Femur (tissue), 1 donor: ENCODE results near the gene CRHR2.

ENCODE experiments used
- DNase-seq: peaks from one replicate; pipeline ENCODE4 v3.0.0-alpha.2; 2017

CRHR2 gene

GRCh38 chr7:30674876-30675275 lies 7.4 kb downstream of the CRHR2 start:
- DNase-seq = no peak

- no peak for DNase-seq
Measured at GRCh38 chr7:30674420-30674819, 7.8 kb downstream of the CRHR2 start.

GRCh38 chr7:30671793-30672465 lies 10.3 kb downstream of the CRHR2 start:
- DNase-seq = peak; percentile 70

- DNase-seq = no peak
Measured at GRCh38 chr7:30668102-30668501, 14.2 kb downstream of the CRHR2 start.

GRCh38 chr7:30667172-30667571 lies 15.1 kb downstream of the CRHR2 start:
- no peak for DNase-seq

- DNase-seq = no peak
Measured at GRCh38 chr7:30665449-30665848, 16.8 kb downstream of the CRHR2 start.

GRCh38 chr7:30665043-30665442 lies 17.2 kb downstream of the CRHR2 start:
- DNase-seq = no peak

- DNase-seq = no peak
Measured at GRCh38 chr7:30664184-30664885, 17.9 kb downstream of the CRHR2 start.

GRCh38 chr7:30663414-30663813 lies 18.8 kb downstream of the CRHR2 start:
- no peak for DNase-seq

- no peak for DNase-seq
Measured at GRCh38 chr7:30662431-30662939, 19.8 kb downstream of the CRHR2 start.

- DNase-seq = no peak
Measured at GRCh38 chr7:30661926-30662325, 20.3 kb downstream of the CRHR2 start.

GRCh38 chr7:30660331-30661255 lies 21.7 kb downstream of the CRHR2 start:
- DNase-seq = no peak

- DNase-seq = no peak
Measured at GRCh38 chr7:30659312-30659711, 22.9 kb downstream of the CRHR2 start.

GRCh38 chr7:30658479-30659074 lies 23.7 kb downstream of the CRHR2 start:
- no peak for DNase-seq

- no peak for DNase-seq
Measured at GRCh38 chr7:30657131-30657530, 25.1 kb downstream of the CRHR2 start.

- no peak for DNase-seq
Measured at GRCh38 chr7:30656006-30656957, 26.0 kb downstream of the CRHR2 start.

GRCh38 chr7:30655096-30655970 lies 26.9 kb downstream of the CRHR2 start:
- DNase-seq = no peak

- no peak for DNase-seq
Measured at GRCh38 chr7:30654296-30655090, 27.8 kb downstream of the CRHR2 start.
